K562 (cell line): ENCODE results near the gene IRF3. TPM values are rescaled to one million over a fixed set of nuclear protein-coding genes. Genes with fewer than 3 reads are reported as not detected.

Experiments used
- ATAC-seq: fragments of 200-7000 bp; cut with Tn5 transposase; 3 replicates; pipeline ENCODE4 v1.9.1; 2020; ENCODE audit warnings: moderate library complexity
- BruUV-seq: library from RNA; stranded (reverse); fragments of 400-500 nt; replicated peaks from 2 replicates; lab custom pipeline; 2021; lab: Mats Ljungman, UMichigan
- CTCF ChIA-PET: fragments of 300-600 bp; formaldehyde crosslinking; extraction: SDS; loops from one replicate; lab custom pipeline; 2021; ENCODE audit warnings: low intra/inter-chr PET ratio; lab: Yijun Ruan, JAX
- POLR2A ChIA-PET: fragments of 300-600, 350-650 bp; sonication (Branson Sonifier 250); formaldehyde crosslinking; extraction: SDS; loops from one replicate; lab custom pipeline; 2021; ENCODE audit warnings: antibody characterized with exemption, inconsistent platforms; lab: Yijun Ruan, JAX
- DNase-seq, 4 experiments: peaks; one replicate each; pipeline versions ENCODE4 v3.0.0 to v3.0.0-alpha.2; 2011 to 2018; ENCODE audit warnings: low spot score in 3 of 4, mixed read lengths in 3 of 4; ENCODE audit errors: extremely low read depth in 1 of 4
- FAIRE-seq: peaks from 2 replicates; lab custom pipeline; 2011; peaks lifted over from hg19 to GRCh38; lab: Jason Lieb, UNC
- H2AFZ ChIP-seq: 2 replicates; pipeline ENCODE4 v1.6.0; 2011; ENCODE audit warnings: low read depth, low read length, control low read depth, inconsistent platforms
- H3K27ac ChIP-seq: fragments of 200-600 bp; 3 replicates; pipeline ENCODE4 v1.8.0; 2011; ENCODE audit warnings: low read depth, mild to moderate bottlenecking, control low read depth, inconsistent platforms, low read length, moderate library complexity, mixed read lengths; ENCODE audit errors: extremely low read depth
- H3K27me3 ChIP-seq, 2 experiments: fragments of 300-600 bp in 1 of 2; 2 replicates in 1 of 2; 3 replicates in 1 of 2; pipeline versions ENCODE4 v1.6.0 to v1.8.0; 2011; ENCODE audit warnings: inconsistent platforms in 2 of 2, low read length in 2 of 2, mild to moderate bottlenecking in 1 of 2, mixed read lengths in 1 of 2, moderate library complexity in 1 of 2; ENCODE audit not compliant: control insufficient read depth in 2 of 2, insufficient read depth in 2 of 2
- H3K36me3 ChIP-seq: fragments of 300-600 bp; 3 replicates; pipeline ENCODE4 v1.8.0; 2011; ENCODE audit warnings: mild to moderate bottlenecking, low read length, inconsistent platforms; ENCODE audit not compliant: control insufficient read depth, insufficient read depth
- H3K4me1 ChIP-seq, 2 experiments: fragments of 200-600 bp in 1 of 2; replicated peaks in 1 of 2; 2 replicates in 1 of 2; 3 replicates in 1 of 2; pipeline versions ENCODE4 v1.5.1 to v1.8.0; 2011; ENCODE audit warnings: inconsistent platforms in 2 of 2, low read length in 2 of 2, mild to moderate bottlenecking in 1 of 2, mixed read lengths in 1 of 2, moderate library complexity in 1 of 2; ENCODE audit not compliant: control insufficient read depth in 2 of 2, insufficient read depth in 2 of 2
- H3K4me2 ChIP-seq: 2 replicates; pipeline ENCODE4 v1.6.1; 2011; ENCODE audit warnings: low read length, control low read depth, inconsistent platforms, mixed read lengths; ENCODE audit not compliant: insufficient read depth
- H3K4me3 ChIP-seq: fragments of 200-600 bp; sonication (generic), shearing (Covaris generic); 2 replicates; pipeline ENCODE4 v1.5.1; 2016; ENCODE audit warnings: control low read depth, inconsistent platforms
- H3K79me2 ChIP-seq: fragments of 200-600 bp; 3 replicates; pipeline ENCODE4 v1.8.0; 2011; ENCODE audit warnings: low read length, inconsistent platforms; ENCODE audit not compliant: control insufficient read depth, insufficient read depth
- H3K9ac ChIP-seq, 2 experiments: 2 replicates each; pipeline versions ENCODE4 v1.6.0 to v1.6.1; 2011; ENCODE audit warnings: low read depth in 2 of 2, low read length in 2 of 2, control low read depth in 1 of 2, inconsistent platforms in 1 of 2, mild to moderate bottlenecking in 1 of 2, mixed read lengths in 1 of 2; ENCODE audit not compliant: insufficient read depth in 1 of 2
- H3K9me1 ChIP-seq: one replicate; pipeline ENCODE4 v1.6.0; 2011; ENCODE audit warnings: inconsistent platforms, mild to moderate bottlenecking, low read length, moderate library complexity; ENCODE audit not compliant: control insufficient read depth, insufficient read depth
- H3K9me3 ChIP-seq: replicated peaks from 2 replicates; pipeline ENCODE4 v1.5.1; 2011; ENCODE audit warnings: low read depth, low read length, inconsistent platforms; ENCODE audit not compliant: control insufficient read depth, insufficient read depth
- H4K20me1 ChIP-seq: replicated peaks from 2 replicates; pipeline ENCODE4 v1.6.1; 2011; ENCODE audit warnings: low read length, inconsistent platforms, mixed read lengths; ENCODE audit not compliant: control insufficient read depth, insufficient read depth
- DACH1 ChIP-seq: fragments of 450-650 bp; IDR thresholded peaks from 2 replicates; pipeline ENCODE4 v1.6.1; 2018; ENCODE audit not compliant: partially characterized antibody
- FOSL1 ChIP-seq: fragments of 200-800 bp; sonication (Bioruptor generic); conservative IDR thresholded peaks from 2 replicates; pipeline ENCODE4 v1.6.1; 2016; ENCODE audit warnings: missing genetic modification characterization, missing compliant biosample characterization
- POLR2G ChIP-seq: fragments of 200-400 bp; formaldehyde crosslinking; IDR thresholded peaks from 2 replicates; pipeline ENCODE4 v1.6.1; 2017; ENCODE audit warnings: low read depth, mild to moderate bottlenecking, antibody characterized with exemption, low read length, moderate library complexity
- RAD21 ChIP-seq, 2 experiments: fragments of 250-450 bp in 1 of 2; fragments of 450-650 bp in 1 of 2; sonication (Bioruptor Pico) in 1 of 2; formaldehyde crosslinking in 1 of 2; IDR thresholded peaks in 1 of 2; conservative IDR thresholded peaks in 1 of 2; 2 replicates each; pipeline versions ENCODE4 v1.4.0 to v1.8.0; 2020 to 2022; ENCODE audit warnings: mild to moderate bottlenecking in 2 of 2, moderate library complexity in 1 of 2
- STAT5A ChIP-seq: IDR thresholded peaks from 2 replicates; pipeline ENCODE4 v1.6.1; 2012; ENCODE audit warnings: low read length, inconsistent platforms, borderline replicate concordance
- ZNF512 ChIP-seq: IDR thresholded peaks from 2 replicates; pipeline ENCODE4 v1.6.1; 2016; ENCODE audit warnings: missing genetic modification characterization, missing compliant biosample characterization
- ZNF707 ChIP-seq: fragments of 250-450 bp; sonication (Bioruptor Pico); conservative IDR thresholded peaks from 2 replicates; pipeline ENCODE4 v1.8.0; 2022; ENCODE audit warnings: inconsistent platforms, mild to moderate bottlenecking, moderate library complexity
- WGBS: fragments of 100-300 bp; shearing (Covaris generic); methylation state at CpG from one replicate; pipeline ENCODE4 v1.1.6; 2016; ENCODE audit warnings: low coverage, mixed read lengths; ENCODE audit not compliant: insufficient coverage; ENCODE audit errors: missing lambda C conversion rate; 5-methylcytosine and 5-hydroxymethylcytosine counted together
- in situ Hi-C: fragments of 300-500 bp; cut with MboI; formaldehyde crosslinking; loops from 4 replicates; pipeline ENCODE4 v1.15.0; 2018; ENCODE audit warnings: inconsistent platforms, mixed read lengths
- intact Hi-C: fragments of 100-400 bp; cut with micrococcal nuclease; formaldehyde crosslinking; loops from 2 replicates; pipeline ENCODE4 v1.14.2; 2022
- polyA plus RNA-seq, 8 experiments: library from polyadenylated mRNA; depleted of rRNA in 4 of 8; stranded (reverse) in 5 of 8; unstranded in 3 of 8; fragments of >200 nt; fragmentation: Nextera tagmentation in 2 of 8; fragmentation: Illumina TruSeq in 1 of 8; extraction: Ambion mirVana in 2 of 8; extraction: Trizol in 1 of 8; gene quantifications; 2 replicates each; pipeline versions ENCODE4 v1.2.1 to v1.2.3, GENCODE V29; 2011 to 2014; ENCODE audit warnings: inconsistent platforms in 1 of 8, missing spikeins in 1 of 8
- total RNA-seq, 7 experiments: library from RNA; depleted of rRNA in 6 of 7; stranded (reverse); fragments of >200 nt in 6 of 7; fragmentation: Illumina TruSeq in 2 of 7; extraction: Trizol in 2 of 7; gene quantifications; 2 replicates each; pipeline versions ENCODE4 v1.2.1 to v1.2.3, GENCODE V29; 2011 to 2021; ENCODE audit warnings: low replicate concordance in 1 of 7
- TF ChIP-seq, protein P1 (sequence below): IDR thresholded peaks from 2 replicates; pipeline ENCODE4 v1.6.1; 2014; ENCODE audit warnings: antibody characterized with exemption

Gene IRF3
- total and polyA plus RNA-seq, 9 of the 15 experiments (the other 6 are each of a cell fraction or from before 2014, with no cell fraction given): 7.5 to 145 (median 65.4) TPM

GRCh38 chr19:49614096-49614833 is 51.4 kb downstream of the IRF3 start:
- no peak overlapping the region for H3K4me2 ChIP-seq
- DNase-seq: no peak
- H3K4me1 ChIP-seq: peaks cover 0 to 5% of the 10 kb centered on the region in 2 experiments; a peak in 2 of 5 replicates
- no peaks in the 10 kb centered on the region; the same call in 1 of the 2 replicates for H4K20me1 ChIP-seq
- POLR2A ChIA-PET: no interaction called here
- in situ Hi-C loops: no loop called here
- 81% methylated on average over 18 of the region's 19 CpGs for WGBS
- ATAC-seq: no peak
- no peaks in the 10 kb centered on the region for H3K27me3 ChIP-seq
- H3K79me2 ChIP-seq: peaks cover 3% of the 10 kb centered on the region; the same call in 1 of the 3 replicates
- no peak overlapping the region for H2AFZ ChIP-seq
- no peaks in the 10 kb centered on the region for H3K9me3 ChIP-seq
- no peak overlapping the region; the same call in 2 of the 3 replicates for H3K27ac ChIP-seq
- no peak overlapping the region for H3K4me3 ChIP-seq
- CTCF ChIA-PET: no interaction called here
- no TSS peak for BruUV-seq
- H3K36me3 ChIP-seq: peaks cover 76% of the 10 kb centered on the region; the same call in 1 of the 3 replicates
- peak overlapping the region in 1 of 2 experiments; percentile 36; a peak in 2 of 4 replicates for H3K9ac ChIP-seq
- H3K9me1 ChIP-seq: peaks cover 2% of the 10 kb centered on the region
- intact Hi-C loops: no loop called here
- FAIRE-seq: no peak
- TF ChIP-seq DACH1: no peak
- no peak for TF ChIP-seq STAT5A
- TF ChIP-seq ZNF512: no peak
- no peak for TF ChIP-seq POLR2G
- TF ChIP-seq, protein P1, sequence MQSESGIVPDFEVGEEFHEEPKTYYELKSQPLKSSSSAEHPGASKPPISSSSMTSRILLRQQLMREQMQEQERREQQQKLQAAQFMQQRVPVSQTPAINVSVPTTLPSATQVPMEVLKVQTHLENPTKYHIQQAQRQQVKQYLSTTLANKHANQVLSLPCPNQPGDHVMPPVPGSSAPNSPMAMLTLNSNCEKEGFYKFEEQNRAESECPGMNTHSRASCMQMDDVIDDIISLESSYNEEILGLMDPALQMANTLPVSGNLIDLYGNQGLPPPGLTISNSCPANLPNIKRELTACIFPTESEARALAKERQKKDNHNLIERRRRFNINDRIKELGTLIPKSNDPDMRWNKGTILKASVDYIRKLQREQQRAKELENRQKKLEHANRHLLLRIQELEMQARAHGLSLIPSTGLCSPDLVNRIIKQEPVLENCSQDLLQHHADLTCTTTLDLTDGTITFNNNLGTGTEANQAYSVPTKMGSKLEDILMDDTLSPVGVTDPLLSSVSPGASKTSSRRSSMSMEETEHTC: no peak
- no peak for TF ChIP-seq ZNF707 (CRISPR knock-in tag)
- TF ChIP-seq FOSL1 (tag): peak; percentile 76; the same call in 1 of the 2 replicates
- TF ChIP-seq RAD21 (CRISPR knock-in tag; conservative IDR thresholded peaks at IDR 0.05 in 1 of 2, IDR thresholded peaks at IDR 0.05 in 1 of 2): no peak
